ENCODE measurements around the gene TOM1.
A peak's percentile ranks its signal among the peaks of the same experiment; 100 is the strongest.

Gene TOM1

DNA sequence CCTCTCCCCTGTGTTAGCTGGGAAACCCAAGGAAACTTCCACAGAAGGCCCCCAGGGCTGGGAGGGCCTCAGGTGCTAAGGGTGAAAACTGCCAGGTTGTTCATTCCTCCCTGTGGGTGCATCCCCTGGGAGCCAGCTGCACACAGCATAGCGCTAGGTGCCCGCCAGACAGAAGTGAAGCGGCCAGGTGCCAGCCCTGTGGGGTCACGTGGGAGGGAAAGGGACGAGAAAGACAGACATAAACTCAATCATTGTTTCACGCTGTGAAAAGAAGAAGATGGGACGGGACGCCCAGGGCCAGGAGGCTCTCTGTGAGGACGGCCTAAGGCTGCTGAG is 49.6 kb downstream of the TOM1 start:
- no peak overlapping the region for H3K4me3 ChIP-seq (replicated peaks; ENCODE audit: low read depth, low read length)
- DNase-seq (ENCODE audit: low read depth) = no peak
- TF ChIP-seq, protein P1, sequence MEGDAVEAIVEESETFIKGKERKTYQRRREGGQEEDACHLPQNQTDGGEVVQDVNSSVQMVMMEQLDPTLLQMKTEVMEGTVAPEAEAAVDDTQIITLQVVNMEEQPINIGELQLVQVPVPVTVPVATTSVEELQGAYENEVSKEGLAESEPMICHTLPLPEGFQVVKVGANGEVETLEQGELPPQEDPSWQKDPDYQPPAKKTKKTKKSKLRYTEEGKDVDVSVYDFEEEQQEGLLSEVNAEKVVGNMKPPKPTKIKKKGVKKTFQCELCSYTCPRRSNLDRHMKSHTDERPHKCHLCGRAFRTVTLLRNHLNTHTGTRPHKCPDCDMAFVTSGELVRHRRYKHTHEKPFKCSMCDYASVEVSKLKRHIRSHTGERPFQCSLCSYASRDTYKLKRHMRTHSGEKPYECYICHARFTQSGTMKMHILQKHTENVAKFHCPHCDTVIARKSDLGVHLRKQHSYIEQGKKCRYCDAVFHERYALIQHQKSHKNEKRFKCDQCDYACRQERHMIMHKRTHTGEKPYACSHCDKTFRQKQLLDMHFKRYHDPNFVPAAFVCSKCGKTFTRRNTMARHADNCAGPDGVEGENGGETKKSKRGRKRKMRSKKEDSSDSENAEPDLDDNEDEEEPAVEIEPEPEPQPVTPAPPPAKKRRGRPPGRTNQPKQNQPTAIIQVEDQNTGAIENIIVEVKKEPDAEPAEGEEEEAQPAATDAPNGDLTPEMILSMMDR (IDR thresholded peaks at IDR 0.05; ENCODE audit: low read length, missing control alignments) = no peak

DNA sequence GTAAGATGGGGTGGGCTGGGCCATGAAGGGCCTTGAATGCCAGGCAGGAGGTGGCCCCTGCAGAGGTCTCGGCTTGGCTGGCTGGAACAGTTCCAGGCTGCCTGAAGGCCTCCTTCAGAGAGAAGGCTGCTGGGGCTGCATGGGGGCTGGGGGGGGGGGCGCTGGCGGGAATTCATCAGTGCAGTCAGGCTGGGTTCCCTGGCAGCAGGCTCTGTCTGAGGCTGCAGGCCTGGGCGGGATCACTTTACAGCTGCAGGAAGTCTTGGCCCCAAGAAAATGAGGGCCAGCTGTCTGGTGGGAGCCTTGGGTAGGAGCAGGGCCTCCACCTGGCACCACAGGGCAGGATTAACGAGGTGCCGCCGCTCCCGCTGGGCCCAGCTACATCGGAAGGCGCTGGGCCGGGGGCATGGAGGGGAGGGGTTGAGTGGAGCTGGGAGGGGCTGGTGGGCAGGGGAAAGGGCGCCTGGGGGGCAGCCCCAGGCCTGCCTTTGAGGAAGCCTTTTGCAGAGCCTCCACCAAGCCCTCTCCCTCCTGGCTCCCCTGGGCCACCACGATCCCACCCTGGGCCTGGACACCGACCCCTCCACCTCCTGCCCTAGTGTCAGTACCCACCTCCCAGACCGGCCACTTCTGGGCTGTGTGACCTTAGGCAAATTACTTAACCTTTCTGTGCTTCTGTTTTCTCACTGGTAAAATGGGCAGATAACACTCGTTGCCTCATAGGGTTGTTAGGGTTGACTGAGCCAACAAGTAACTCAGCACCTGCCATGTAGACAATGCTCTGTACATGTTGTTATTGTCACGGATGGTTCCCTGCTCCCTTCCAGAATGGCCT is 50.2 kb downstream of the TOM1 start:
- no peak for DNase-seq (ENCODE audit: low read depth)
- TF ChIP-seq, protein P1 (IDR thresholded peaks at IDR 0.05; ENCODE audit: low read length, missing control alignments) = no peak
- H3K4me3 ChIP-seq (replicated peaks; ENCODE audit: low read depth, low read length) = no peak overlapping the region

DNA sequence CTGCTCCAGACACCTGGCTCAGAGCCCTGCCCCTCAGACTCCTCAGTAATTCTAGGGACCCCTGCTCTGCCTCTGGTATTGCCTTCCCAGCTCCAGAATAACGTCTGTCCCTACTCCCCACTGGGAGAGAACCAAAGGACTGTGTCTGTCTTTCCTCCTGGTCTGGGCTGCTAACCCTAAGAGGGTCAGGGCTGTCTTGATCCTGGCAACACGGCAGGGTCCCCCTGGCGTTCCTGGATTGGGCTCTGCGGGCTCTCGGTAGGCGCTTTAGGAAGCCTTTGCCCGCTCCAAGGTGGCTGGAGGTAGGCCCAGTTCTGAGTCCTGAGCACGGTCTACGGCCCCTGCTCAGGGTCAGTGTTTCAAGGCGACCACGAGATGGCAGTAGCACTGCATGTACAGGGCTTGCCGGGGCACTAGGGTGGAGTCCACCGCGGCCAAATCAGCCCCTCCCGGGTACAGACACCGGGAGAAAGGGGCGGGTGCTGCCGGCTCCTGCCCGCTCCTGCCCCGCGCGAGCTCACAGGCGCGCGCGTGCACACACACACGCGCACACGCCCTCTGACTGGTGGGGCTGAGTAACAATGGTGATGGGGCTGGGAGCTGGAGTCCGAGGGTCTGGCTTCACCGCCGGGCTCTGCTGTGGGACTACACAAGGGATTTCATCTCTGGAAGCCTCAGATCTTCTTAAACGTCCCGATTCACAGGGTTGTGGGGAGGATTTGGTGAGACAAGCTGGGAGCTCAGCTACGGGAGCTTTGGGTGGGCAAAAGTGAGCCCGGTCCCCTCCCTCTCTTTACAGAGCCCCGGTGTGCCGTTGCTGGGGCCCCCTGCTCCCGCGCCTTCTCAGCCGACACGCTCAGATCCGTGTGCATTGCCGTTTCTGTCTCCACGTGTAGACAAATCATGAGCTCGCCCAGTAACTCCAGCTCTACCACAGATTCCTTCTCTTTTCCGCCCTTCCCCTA is 51.1 kb downstream of the TOM1 start:
- peak overlapping the region; percentile 64 for H3K4me3 ChIP-seq (replicated peaks; ENCODE audit: low read depth, low read length)
- TF ChIP-seq, protein P1 (IDR thresholded peaks at IDR 0.05; ENCODE audit: low read length, missing control alignments) = peak; percentile 80
- peak; percentile 93 for DNase-seq (ENCODE audit: low read depth)

DNA sequence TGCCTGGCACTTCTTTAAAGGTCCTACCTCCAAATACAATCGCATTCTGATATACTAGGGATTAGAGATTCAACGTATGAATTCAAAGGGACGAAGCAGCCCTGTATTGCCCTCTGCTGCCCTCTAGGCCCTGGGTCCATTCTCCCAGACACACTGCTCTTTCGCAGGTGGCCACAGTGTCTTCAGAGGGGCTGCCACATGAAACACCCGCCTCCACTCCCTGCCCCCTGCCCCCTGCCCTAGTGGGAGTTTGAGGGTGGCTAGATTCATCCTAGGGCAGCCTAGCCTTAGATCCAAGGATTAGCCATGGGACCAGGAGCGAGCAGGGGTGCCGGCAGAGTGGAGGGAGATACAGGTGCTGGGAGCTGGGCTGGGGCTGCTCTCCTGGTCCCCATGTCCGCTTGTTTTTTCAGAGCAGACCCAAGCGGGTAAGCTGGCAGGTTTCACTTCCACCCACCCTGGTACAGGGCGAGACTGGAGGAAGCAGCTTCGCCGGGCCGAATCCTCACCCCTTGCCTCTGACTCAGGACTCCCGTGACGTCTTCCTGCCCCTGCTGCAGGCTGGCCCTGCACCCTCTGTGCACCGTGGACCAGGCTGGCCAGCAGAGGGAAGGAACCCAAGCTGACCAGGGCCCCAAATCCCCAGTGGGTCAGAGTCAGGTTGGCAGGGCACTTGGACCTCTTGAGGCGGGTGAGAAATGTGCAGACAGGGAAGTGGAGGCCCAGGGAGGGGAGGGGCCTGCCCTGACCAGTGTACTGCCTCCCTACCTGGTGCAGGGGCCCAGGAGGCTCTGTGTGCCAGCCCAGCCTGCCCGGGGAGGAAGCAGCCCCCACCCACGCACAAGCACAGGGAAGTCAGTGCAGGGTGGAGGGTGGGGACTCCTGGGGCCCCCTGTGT is 52.8 kb downstream of the TOM1 start:
- TF ChIP-seq, protein P1 (IDR thresholded peaks at IDR 0.05; ENCODE audit: low read length, missing control alignments) = no peak
- no peak for DNase-seq (ENCODE audit: low read depth)
- H3K4me3 ChIP-seq (replicated peaks; ENCODE audit: low read depth, low read length) = no peak overlapping the region

DNA sequence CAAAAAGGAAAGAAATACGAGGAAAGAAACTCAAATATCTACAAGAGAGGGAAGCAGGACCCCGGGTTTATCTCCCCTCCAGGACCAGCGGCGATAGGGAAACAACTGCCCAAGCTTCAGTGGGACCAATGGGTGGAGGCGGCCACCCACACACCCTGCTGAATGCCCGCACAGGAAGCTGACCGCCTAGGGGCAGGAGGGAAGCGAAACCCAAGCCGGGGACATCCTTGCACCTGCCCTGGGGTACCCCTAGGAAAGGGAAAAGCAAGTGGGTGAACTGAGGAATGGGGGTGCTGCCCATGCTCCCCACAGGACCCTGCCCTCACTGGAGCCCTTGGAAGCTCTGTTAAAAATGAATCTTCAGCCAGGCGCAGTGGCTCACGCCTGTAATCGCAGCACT is 53.6 kb downstream of the TOM1 start:
- no peak overlapping the region for H3K4me3 ChIP-seq (replicated peaks; ENCODE audit: low read depth, low read length)
- TF ChIP-seq, protein P1 (IDR thresholded peaks at IDR 0.05; ENCODE audit: low read length, missing control alignments) = no peak
- no peak for DNase-seq (ENCODE audit: low read depth)

DNA sequence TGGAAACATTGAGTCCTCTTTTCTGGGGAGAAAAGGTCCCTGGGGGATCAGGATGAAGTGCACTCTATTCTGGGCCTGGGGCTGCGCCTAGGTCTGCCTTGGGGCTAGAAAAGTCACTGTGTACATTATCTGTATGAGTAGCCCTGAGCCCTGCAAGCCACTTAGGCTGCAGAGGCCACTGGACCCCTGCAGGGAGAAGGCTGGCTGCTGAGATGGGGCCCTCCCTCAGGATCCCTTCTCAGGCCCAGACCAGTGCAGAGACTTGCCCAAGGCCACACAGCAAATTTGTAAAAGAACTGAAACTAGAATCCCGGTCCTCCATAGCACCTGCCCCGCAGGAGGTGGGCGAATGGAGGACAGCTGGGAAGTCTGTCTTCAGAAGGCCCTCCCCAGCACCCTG is 54.4 kb downstream of the TOM1 start:
- no peak overlapping the region for H3K4me3 ChIP-seq (replicated peaks; ENCODE audit: low read depth, low read length)
- no peak for DNase-seq (ENCODE audit: low read depth)
- TF ChIP-seq, protein P1 (IDR thresholded peaks at IDR 0.05; ENCODE audit: low read length, missing control alignments) = no peak
